Measurements from ENCODE around the gene ULK4. TPM values are rescaled to one million over a fixed set of nuclear protein-coding genes. Genes with fewer than 3 reads are reported as not detected.

Gene ULK4
- total and polyA plus RNA-seq, 2 of the 8 experiments (the other 6 are each of a cell fraction or from before 2014, with no cell fraction given) = 3.0 to 10.8 TPM

DNA sequence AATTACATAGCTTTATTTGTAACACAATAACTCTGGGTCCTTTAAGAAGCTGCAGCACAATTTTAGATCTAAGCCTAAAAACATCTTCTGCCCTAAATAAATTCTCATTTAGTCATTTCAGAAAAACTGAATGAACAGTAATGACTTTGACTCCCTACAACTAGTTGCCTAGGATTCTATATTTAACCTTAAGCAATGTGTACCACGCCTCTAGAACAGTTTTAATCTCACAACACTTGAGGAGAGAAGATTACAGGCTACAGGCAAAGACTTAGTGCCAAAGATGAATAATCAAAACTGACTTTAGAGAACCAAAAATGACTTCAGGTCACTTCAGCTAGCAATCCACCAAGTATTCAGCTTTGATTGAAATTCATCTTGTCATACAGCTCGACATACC, 192.8 kb downstream of the ULK4 start (continued):
- TF ChIP-seq, protein P1, sequence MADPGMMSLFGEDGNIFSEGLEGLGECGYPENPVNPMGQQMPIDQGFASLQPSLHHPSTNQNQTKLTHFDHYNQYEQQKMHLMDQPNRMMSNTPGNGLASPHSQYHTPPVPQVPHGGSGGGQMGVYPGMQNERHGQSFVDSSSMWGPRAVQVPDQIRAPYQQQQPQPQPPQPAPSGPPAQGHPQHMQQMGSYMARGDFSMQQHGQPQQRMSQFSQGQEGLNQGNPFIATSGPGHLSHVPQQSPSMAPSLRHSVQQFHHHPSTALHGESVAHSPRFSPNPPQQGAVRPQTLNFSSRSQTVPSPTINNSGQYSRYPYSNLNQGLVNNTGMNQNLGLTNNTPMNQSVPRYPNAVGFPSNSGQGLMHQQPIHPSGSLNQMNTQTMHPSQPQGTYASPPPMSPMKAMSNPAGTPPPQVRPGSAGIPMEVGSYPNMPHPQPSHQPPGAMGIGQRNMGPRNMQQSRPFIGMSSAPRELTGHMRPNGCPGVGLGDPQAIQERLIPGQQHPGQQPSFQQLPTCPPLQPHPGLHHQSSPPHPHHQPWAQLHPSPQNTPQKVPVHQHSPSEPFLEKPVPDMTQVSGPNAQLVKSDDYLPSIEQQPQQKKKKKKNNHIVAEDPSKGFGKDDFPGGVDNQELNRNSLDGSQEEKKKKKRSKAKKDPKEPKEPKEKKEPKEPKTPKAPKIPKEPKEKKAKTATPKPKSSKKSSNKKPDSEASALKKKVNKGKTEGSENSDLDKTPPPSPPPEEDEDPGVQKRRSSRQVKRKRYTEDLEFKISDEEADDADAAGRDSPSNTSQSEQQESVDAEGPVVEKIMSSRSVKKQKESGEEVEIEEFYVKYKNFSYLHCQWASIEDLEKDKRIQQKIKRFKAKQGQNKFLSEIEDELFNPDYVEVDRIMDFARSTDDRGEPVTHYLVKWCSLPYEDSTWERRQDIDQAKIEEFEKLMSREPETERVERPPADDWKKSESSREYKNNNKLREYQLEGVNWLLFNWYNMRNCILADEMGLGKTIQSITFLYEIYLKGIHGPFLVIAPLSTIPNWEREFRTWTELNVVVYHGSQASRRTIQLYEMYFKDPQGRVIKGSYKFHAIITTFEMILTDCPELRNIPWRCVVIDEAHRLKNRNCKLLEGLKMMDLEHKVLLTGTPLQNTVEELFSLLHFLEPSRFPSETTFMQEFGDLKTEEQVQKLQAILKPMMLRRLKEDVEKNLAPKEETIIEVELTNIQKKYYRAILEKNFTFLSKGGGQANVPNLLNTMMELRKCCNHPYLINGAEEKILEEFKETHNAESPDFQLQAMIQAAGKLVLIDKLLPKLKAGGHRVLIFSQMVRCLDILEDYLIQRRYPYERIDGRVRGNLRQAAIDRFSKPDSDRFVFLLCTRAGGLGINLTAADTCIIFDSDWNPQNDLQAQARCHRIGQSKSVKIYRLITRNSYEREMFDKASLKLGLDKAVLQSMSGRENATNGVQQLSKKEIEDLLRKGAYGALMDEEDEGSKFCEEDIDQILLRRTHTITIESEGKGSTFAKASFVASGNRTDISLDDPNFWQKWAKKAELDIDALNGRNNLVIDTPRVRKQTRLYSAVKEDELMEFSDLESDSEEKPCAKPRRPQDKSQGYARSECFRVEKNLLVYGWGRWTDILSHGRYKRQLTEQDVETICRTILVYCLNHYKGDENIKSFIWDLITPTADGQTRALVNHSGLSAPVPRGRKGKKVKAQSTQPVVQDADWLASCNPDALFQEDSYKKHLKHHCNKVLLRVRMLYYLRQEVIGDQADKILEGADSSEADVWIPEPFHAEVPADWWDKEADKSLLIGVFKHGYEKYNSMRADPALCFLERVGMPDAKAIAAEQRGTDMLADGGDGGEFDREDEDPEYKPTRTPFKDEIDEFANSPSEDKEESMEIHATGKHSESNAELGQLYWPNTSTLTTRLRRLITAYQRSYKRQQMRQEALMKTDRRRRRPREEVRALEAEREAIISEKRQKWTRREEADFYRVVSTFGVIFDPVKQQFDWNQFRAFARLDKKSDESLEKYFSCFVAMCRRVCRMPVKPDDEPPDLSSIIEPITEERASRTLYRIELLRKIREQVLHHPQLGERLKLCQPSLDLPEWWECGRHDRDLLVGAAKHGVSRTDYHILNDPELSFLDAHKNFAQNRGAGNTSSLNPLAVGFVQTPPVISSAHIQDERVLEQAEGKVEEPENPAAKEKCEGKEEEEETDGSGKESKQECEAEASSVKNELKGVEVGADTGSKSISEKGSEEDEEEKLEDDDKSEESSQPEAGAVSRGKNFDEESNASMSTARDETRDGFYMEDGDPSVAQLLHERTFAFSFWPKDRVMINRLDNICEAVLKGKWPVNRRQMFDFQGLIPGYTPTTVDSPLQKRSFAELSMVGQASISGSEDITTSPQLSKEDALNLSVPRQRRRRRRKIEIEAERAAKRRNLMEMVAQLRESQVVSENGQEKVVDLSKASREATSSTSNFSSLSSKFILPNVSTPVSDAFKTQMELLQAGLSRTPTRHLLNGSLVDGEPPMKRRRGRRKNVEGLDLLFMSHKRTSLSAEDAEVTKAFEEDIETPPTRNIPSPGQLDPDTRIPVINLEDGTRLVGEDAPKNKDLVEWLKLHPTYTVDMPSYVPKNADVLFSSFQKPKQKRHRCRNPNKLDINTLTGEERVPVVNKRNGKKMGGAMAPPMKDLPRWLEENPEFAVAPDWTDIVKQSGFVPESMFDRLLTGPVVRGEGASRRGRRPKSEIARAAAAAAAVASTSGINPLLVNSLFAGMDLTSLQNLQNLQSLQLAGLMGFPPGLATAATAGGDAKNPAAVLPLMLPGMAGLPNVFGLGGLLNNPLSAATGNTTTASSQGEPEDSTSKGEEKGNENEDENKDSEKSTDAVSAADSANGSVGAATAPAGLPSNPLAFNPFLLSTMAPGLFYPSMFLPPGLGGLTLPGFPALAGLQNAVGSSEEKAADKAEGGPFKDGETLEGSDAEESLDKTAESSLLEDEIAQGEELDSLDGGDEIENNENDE (IDR thresholded peaks at IDR 0.05; ENCODE audit: insufficient replicate concordance, low read length) = no peak
- TF ChIP-seq MAX (IDR thresholded peaks at IDR 0.05) = no peak

All from H1 (cell line).